ENCODE results near the gene DHX9.

DHX9 gene

DNA sequence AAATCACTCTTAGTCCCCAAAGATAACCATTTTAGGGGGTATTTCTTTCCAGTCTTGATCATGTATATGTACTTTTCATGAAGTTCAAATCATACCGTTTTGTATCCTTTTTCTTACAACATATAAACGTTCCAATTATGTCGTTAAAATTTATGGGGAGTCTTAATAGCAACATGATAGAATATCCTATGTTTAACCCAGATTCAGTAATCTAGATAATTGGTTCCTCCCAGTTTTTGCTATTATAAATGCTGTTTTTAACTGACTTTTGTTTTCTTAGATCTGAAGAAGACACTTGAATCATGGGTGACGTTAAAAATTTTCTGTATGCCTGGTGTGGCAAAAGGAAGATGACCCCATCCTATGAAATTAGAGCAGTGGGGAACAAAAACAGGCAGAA is 3.1 kb downstream of the DHX9 start:
- DNase-seq: no peak

DNA sequence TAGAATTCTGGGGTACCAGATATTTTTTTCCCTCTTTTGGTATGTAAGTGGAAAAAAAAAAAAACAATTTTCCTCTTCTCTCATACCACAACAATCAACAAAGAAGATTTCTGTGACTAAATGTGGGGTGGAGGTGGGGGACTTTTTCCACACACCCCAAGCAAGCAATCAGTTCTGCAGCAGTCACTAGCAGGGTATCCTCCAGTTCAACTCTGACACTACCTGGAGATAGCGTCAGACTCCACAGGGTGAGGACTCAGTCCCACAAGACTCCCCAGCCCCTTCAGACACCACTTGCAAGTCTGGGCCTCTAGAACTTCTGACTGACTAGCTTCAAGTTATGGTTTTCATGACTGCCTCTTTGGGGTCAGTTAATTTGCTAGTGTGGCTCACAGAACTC is 6.2 kb downstream of the DHX9 start:
- DNase-seq: no peak

DNA sequence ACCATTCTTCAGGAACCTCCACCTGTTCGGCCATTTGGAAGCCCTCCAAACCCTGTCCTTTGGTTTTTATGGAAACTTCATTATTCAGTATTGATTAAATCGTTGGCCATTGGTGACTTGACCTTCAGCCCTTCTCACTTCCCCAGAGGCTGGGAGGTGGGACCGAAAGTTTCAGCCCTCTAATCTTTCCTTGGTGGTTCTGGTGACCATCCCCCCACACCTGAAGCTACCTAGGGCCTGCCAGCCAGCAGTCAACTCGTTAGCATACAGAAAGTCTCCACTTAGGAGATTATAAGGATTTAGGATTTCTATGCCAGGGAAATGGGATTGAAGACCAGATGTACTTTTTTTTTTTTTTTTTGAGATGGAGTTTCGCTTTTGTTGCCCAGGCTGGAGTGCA is 6.7 kb downstream of the DHX9 start:
- DNase-seq: no peak

DNA sequence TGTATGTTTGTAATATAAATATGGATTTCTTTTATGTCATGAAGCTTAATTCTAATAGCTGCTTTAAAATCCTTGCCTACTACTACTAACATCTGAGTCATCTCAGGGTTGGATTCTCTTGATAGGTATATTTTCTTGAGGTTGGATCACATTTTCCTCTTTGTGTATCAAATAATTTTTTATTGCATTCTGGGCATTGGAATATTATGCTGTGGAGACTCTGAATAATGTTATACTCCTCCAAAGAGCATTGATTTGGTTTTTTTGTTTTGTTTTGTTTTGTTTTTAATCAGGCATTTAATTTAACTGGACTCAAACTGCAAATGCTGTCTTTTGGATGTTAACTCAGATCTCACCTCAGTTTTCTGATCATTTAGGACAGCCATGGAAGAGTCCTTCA is 8.0 kb downstream of the DHX9 start:
- DNase-seq: no peak

DNA sequence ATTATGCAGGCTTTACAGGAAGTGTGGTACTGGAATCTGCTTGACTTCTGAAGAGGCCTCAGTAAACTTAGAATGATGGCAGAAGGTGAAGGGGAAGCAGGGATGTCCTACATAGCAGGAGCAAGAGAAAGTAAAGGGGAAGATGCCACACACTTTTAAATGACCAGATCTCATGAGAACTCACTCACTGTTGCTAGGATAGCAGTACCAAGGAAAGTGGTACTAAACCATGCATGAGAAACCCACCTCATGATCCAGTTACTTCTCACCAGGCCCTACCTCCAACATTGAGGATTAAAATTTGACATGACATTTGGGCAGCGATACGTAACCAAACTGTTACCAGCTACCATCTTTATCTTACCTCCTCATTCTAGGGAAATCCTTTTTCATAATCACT is 9.6 kb downstream of the DHX9 start:
- DNase-seq: no peak

DNA sequence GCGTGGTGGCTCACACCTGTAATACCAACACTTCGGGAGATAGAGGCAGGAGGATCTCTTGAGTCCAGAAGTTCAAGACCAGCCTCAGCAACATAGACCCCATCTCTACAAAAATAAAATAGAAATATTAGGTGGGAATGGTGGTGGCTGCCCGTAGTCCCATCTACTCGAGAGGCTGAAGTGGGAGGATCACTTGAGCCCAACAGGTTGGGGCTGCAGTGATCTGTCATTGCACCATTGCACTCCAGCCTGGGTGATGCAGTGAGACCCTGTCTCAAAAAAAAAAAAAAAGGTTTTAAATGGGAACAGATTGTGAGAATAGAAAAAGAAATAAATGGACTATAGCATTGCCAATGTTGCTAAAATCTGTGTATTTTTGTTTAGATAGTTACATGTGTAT is 11.2 kb downstream of the DHX9 start:
- DNase-seq: no peak

DNA sequence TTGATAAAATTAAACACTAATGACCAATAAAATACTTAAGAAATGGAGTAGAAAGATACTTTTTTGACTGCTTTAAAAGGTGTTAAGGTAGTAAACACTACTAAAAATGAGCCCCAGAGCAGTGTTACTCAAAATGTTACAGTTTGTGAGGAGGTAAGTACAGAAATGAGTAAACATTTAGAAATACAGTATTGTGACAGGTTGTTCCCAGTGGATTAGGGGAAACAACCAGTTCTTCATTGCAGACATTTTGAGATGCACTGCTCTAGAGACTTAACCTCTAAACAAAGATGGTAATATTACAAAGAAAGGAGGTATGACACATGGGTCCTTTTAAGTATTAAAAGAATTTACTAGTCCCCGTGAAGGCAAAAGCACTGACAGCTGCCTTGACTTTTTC is 12.7 kb downstream of the DHX9 start:
- no peak for DNase-seq

DNA sequence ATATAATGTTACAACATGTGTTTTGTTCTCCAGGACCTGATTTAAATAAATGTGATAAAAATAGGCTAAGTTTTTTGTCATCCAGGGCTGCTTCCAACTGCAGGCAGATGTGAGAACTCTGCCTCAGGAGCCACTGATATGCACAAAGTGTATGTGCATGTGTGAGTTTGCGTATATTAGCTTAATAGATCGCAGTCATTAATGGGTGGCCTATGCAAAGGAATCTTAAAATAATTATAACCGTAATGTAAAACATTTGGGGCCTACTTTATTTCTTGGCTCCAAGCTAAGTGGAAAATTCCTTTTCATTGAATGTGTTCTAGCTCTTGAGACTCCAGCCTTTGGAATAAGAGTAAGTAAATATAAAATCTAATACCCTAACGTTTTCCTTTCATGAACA is 16.8 kb downstream of the DHX9 start:
- DNase-seq: no peak

DNA sequence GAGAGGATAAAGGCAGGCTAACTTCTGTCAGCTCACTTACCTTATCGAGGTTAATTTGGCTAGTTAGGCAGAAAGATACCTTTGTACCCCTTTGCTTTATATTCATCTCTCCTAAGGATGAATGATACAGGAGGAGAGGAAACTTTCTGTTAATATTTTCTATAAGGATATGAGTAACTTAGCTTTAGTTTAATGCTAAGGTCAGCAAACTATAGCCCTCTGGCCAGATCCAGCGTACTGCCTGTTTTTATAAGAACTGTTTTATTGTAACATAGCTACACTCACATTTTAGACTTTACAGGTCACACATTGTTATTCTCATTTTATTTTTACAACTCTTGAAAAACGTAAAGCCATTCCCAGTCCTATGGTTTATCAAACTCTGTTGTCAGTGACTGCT is 18.1 kb downstream of the DHX9 start:
- no peak for DNase-seq

DNA sequence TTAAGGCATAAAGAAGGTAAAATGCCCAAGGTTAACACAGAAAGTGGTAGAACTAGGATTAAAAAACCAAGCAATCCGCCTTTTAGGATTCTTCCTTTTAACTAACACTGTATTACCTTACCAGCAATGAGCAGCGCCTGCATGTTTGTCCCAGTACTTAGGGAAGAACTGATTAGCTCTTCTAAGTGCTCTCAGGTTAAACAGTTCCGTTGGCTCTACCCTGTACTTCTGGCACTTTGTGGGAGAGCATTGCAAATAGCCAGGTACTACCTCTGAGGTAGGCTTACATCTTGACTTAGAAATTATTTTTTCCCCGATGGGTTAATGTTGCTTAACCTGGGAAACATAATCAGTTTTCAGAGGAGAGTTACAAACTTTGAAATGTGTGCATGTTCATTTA is 21.5 kb downstream of the DHX9 start:
- no peak for DNase-seq

DNA sequence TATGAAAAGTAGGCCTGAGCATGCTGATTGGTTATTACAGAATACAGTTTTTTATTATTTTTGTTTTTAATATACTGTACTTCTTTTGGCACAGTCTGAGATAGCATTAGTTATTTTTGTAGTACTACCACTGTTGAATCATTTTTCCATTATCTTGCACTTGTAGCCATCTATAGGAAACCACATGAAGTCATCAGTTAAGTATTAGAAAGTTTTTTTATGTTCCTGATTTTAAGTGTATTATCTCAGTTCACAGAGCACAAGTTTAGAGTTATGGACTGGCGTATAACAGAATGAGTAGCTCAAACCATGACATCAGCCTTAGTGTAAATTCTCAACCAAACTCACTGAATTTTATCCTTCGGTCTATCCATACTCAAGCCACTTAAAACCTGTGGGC is 22.8 kb downstream of the DHX9 start:
- DNase-seq: no peak

DNA sequence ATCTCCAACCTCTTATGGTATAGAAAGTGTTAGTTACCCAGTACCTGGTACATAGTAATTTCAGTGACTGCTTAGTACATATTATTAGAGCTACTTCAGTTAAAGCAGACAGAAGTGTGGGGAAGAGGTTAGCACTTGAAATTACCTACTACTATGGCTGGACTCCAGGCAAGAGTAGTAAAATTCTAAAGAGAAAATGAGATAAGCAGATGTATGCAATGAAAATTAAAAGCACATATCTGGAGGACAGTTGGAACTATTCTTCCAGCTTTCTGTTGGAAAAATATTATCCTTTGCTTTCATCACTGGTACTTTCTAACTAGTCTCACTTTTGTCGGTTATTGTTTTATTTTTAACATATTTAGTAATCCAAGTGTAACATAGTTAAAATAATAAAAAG is 23.7 kb downstream of the DHX9 start:
- no peak for DNase-seq

DNA sequence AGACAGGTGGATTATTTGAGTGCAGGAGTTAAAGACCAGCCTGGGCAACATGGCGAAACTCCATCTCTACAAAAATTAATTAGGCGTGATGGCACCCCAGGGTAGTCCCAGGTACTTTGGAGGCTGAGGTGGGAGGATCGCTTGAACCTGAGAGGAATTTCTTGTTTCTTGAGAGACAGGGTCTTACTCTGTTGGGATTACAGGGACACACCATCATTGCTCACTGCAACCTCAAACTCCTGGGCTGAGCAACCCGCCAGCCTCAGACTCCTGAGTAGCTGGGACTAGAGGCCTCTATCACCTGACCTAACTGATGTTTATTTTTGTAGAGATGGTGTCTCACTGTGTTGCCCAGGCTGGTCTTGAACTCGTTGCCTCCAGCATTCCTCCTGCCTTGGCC is 24.8 kb downstream of the DHX9 start:
- DNase-seq: no peak

DNA sequence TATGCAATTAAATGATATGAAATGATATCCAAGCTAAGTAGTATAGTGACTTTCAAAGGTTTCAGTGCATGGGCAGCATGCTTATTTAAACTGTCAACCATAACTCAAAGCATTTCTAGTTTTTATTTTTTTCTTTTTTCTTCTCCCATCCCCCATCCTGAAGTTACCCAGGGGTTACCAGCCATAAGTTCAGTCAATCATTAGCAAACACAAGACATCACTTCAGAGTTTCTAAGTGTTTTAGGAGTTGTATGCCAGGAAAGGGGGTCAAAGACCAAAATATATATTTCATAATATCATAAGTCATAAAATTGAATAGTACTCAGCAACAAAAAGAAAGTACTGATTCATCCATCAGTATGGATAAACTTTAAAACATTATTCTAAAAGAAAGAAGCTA is 28.7 kb downstream of the DHX9 start:
- no peak for DNase-seq

DNA sequence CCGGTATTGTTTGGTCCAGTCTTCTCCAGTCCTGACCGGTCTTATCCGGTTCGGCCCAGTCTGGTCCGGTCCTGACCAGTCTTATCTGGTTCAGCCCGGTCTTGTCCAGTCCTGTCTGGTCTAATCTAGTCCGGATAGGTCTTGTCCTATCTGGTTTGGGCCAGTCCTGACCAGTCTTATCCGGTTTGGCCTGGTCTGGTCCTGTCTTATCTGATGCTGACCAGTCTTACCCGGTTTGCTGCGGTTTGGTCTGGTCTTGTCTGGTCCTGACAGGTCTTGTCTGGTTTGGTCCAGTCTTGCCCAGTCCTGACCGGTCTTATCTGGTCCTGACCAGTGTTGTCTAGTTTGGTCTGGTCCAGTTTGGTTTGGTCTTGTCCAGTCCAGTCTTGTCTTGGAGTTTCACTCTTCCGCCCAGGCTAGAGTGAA is 30.1 kb downstream of the DHX9 start:
- no peak for DNase-seq

DNA sequence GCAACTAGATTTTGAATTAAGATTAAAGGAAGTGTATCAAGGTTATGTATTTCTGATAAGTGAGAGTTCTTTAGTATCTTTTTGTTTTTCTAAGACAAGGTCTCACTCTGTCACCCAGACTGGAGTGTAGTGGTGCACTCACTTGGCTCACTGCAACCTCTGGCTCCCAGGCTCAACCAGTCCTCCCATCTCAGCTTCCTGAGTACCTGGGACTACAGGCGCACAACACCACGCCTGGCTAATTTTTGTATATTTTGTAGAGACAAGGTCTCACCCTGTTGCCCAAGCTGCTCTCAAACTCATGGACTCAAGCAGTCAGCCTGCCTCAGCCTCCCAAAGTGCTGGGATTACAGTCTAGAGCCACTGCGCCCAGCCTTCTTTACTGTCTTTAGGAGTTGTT is 33.7 kb downstream of the DHX9 start:
- no peak for DNase-seq

DNA sequence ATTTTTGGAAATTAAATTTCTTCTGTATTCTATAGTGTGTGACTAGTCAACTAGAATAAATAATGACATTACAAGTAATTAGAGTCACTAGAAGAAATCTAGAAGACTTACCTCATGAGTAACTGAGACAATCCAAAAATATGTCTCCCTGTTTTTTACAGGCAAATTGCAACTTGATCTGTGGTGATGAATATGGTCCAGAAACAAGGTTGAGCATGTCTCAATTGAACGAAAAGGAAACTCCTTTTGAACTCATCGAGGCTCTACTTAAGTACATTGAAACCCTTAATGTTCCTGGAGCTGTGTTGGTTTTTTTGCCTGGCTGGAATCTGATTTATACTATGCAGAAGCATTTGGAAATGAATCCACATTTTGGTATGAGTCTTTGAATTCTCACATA is 36.7 kb downstream of the DHX9 start:
- no peak for DNase-seq

DNA sequence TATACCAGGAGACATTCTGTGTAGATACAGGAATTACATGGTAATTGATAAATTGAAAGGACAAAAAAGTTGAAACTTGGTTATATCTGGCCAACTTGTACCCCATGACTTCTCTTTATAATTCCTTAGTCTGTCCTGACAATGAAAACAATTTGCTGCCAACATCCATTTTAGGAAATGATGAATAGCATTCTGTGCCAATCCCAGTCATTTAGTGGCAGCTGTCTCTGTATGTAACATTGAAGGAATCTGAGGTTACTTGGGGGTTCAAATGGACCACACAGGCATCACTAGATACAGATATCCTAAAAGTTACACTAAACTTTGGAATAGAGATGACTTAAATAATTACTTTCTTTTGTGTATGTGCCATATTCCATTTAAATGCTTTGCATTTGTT is 38.2 kb downstream of the DHX9 start:
- DNase-seq: no peak

DNA sequence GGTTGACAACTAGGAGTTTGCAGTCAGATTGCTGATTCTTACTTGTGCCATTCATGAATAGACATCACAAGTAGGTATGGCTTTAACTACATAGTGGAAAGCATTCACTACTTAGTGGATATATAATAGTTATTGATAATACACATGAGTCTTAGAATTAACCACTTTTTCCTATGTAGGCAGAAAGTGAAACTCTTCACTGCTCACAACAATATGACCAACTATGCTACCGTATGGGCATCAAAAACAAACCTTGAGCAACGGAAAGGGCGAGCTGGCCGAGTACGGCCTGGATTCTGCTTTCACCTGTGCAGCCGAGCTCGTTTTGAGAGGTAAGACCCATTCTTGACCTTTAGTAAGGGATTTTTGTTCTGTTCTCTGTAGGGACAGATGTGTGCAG is 38.7 kb downstream of the DHX9 start:
- no peak for DNase-seq

DNA sequence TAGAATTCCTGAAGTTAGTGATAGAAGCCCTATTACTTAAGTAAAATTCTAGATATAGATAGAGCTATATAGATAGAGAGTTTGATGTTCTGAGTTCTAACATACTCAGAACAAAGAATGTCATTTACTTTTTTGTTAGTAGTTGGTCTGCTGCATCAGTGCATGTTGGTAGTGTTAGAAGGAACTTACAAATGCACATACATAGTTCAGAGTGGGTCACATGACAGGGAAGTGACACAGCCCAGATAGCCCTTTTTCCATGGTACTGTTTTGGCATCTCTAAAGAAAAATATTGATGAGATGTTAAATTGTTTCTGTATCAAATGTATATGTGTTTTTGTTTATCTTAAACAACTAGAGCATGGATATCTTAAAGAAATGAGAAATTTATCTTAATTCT is 45.7 kb downstream of the DHX9 start:
- no peak for DNase-seq

DNA sequence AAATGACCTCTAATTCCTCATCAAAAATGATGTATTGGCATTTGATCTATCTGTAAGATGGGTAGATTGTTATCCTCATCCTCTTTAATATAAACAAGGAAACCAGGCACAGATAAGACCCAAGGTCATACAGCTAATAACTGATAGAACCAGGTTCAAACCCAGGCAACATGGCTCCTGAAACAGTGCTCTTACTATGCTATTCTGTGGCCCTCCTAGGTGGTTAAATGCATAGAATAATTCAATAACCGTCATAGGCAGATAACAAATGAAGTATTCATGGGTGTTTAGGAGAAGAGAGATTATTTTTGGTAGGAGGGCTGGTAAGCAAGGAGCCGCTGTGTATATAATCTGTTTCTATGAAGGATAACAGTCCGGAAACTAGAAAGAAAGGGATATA is 46.4 kb downstream of the DHX9 start:
- no peak for DNase-seq

DNA sequence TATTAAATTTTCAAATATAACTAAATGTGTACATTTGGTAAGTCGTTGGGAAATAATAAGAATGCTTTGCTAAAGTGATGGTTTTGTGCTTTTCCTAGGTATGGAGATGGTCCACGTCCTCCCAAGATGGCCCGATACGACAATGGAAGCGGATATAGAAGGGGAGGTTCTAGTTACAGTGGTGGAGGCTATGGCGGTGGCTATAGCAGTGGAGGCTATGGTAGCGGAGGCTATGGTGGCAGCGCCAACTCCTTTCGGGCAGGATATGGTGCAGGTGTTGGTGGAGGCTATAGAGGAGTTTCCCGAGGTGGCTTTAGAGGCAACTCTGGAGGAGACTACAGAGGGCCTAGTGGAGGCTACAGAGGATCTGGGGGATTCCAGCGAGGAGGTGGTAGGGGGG is 47.8 kb downstream of the DHX9 start:
- no peak for DNase-seq

DNA sequence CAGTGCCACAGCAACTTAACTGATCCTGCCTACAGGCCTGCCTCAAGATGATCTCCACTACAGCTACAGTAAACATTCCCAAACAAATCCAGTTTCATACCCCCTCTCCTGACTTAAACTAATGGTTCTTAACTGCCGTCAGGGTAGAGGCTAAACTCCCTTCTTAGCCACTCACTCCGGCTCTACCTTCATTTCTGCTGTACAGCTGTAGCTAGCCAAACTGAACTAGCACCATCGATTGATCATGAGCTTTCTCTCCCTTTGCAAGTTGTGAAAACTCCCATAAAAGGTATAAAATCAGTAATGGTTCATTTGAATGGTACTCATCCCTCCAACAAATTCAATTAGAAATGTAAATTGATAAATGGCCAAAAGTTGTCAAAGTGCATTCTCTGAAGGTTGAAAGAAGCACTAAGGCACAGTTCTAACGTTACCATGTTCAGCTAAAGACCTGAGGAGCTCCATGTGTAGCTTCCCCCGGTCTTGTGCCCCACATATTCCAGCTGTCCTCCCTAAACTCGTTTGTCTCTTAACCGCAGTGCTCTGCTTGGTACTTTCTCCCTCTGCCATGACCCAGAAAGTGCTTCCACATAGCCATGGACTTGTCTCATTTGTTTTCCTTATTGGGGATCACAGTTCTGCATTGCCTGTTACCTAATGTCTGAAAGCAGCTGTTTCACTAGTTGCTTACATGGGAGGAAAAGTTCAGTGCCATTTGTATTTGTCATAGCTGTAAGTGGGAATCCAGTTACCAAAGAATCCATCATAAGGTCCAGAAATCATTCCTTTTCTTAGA is 49.8 kb downstream of the DHX9 start:
- DNase-seq: no peak

DNA sequence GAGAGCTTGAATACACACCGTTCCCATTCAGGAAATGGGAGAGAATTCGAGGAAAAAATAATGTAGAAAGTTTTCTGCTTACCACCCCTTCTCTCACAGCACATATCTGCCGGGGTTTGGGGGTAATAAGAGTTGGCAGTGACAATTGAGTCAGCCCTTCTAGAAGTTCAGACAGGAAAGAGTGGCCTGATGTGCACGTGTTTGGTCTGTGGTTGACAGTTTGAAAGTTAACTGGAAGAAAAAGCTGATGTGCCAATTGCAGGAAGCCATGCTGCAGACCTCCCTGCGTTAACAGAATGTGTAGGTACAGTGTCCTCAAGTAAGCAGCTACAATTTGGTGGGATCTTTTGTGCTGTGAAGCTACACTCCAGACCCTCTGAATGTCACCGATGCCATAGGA is 50.9 kb downstream of the DHX9 start:
- no peak for DNase-seq

DNA sequence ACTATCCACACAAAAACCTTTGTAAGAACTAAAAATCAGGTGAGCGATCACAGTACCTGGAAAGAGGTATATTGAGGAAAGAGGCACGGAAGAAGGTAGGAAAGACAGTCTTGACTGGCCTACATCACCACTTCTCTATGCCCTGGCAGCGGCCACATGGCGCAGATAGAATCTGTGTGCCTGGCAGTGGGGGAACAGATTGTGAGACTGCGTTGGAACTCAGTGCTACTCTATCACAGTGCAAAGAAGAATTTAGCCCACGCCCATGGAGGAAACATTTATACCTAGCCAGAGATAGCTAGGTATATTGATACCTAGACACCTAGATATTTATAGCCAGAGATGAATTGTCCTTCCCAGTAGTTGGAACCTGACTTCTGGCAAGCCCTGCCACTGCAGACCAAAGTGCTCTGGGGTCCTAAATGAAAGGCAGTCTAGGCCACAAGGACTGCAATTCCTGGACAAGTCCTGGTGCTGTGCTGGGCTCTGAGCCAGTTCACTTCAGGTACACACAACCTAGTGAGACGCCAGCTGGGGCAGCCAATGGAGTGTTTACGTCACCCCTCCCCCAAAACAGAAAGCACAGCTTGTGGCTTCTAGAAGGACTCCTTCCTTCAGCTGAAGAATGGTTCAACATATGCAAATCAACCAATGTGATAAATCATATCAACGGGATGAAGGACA is 51.9 kb downstream of the DHX9 start:
- DNase-seq: no peak

Data from NCI-H1694 treated with DMSO at 0.1 percent for 48 hours (cell line).